H1 (cell line): Measurements from ENCODE around the gene YIPF3. TPM values are rescaled to one million over a fixed set of nuclear protein-coding genes. Genes with fewer than 3 reads are reported as not detected.
"Not testable (repeated sequence)": the region's sequence is repeated elsewhere in the genome, so short reads cannot be mapped to it uniquely, and the experiment has no call there.

ENCODE experiments used
- CTCF ChIA-PET: fragments of 300-600 bp; sonication (Branson Sonifier 250); formaldehyde crosslinking; loops from one replicate; lab custom pipeline; 2021; ENCODE audit not compliant: partially characterized antibody; lab: Charles Lee
- POLR2A ChIA-PET: fragments of 300-600 bp; sonication (Branson Sonifier 250); formaldehyde crosslinking; loops from one replicate; lab custom pipeline; 2021; ENCODE audit warnings: inconsistent platforms; ENCODE audit not compliant: partially characterized antibody; lab: Charles Lee
- DNase-seq, 2 experiments: peaks; one replicate each; pipeline versions ENCODE4 v3.0.0 to v3.0.0-alpha.2; 2010 to 2022; ENCODE audit warnings: low spot score in 2 of 2, low read depth in 1 of 2, mixed read lengths in 1 of 2
- FAIRE-seq: peaks from 2 replicates; lab custom pipeline; 2011; peaks lifted over from hg19 to GRCh38; lab: Jason Lieb, UNC
- H2AFZ ChIP-seq: 2 replicates; pipeline ENCODE4 v1.8.1; 2012; ENCODE audit warnings: low read length, inconsistent platforms
- H2AK5ac ChIP-seq: 2 replicates; pipeline ENCODE4 v1.6.1; 2013; ENCODE audit warnings: low read depth, low read length
- H2BK120ac ChIP-seq: replicated peaks from 2 replicates; pipeline ENCODE3; 2013; ENCODE audit warnings: low read depth, low read length, inconsistent platforms
- H2BK12ac ChIP-seq: 2 replicates; pipeline ENCODE4 v1.6.1; 2013; ENCODE audit warnings: low read depth, low read length
- H2BK15ac ChIP-seq: 2 replicates; pipeline ENCODE4 v1.6.1; 2013; ENCODE audit warnings: low read length
- H2BK20ac ChIP-seq: 2 replicates; pipeline ENCODE4 v1.6.1; 2013; ENCODE audit warnings: low read length
- H2BK5ac ChIP-seq: 2 replicates; pipeline ENCODE4 v1.6.1; 2013; ENCODE audit warnings: low read depth, low read length
- H3K14ac ChIP-seq: 2 replicates; pipeline ENCODE4 v1.6.1; 2013; ENCODE audit warnings: inconsistent platforms; ENCODE audit not compliant: insufficient read length
- H3K18ac ChIP-seq: 2 replicates; pipeline ENCODE4 v1.6.1; 2013; ENCODE audit warnings: low read length; ENCODE audit errors: extremely low read depth
- H3K23ac ChIP-seq: 2 replicates; pipeline ENCODE4 v1.6.1; 2013; ENCODE audit warnings: inconsistent platforms; ENCODE audit not compliant: insufficient read length
- H3K23me2 ChIP-seq: 2 replicates; pipeline ENCODE4 v1.6.1; 2013; ENCODE audit warnings: low read depth, low read length
- H3K27ac ChIP-seq: 2 replicates; pipeline ENCODE4 v1.6.1; 2011; ENCODE audit warnings: low read depth, low read length, inconsistent platforms
- H3K27me3 ChIP-seq, 4 experiments: replicated peaks in 1 of 4; 1 replicate in 1 of 4; 2 replicates in 3 of 4; pipeline versions ENCODE4 v1.6.1 to v1.8.1; 2011 to 2013; ENCODE audit warnings: low read length in 3 of 4, mild to moderate bottlenecking in 3 of 4, inconsistent platforms in 2 of 4, mixed read lengths in 2 of 4, moderate library complexity in 1 of 4; ENCODE audit not compliant: control insufficient read depth in 3 of 4, insufficient read depth in 3 of 4; ENCODE audit errors: extremely low read depth in 1 of 4
- H3K36me3 ChIP-seq, 4 experiments: 2 replicates each; pipeline versions ENCODE4 v1.6.1 to v1.8.1; 2011 to 2013; ENCODE audit warnings: mild to moderate bottlenecking in 4 of 4, low read length in 3 of 4, moderate library complexity in 2 of 4, control low read depth in 1 of 4, inconsistent platforms in 1 of 4; ENCODE audit not compliant: insufficient read depth in 4 of 4, control insufficient read depth in 2 of 4
- H3K4ac ChIP-seq: replicated peaks from 2 replicates; pipeline ENCODE3; 2013; ENCODE audit warnings: low read length, low read depth, mixed read lengths, inconsistent platforms; ENCODE audit not compliant: insufficient read length
- H3K4me1 ChIP-seq, 4 experiments: replicated peaks in 1 of 4; 1 replicate in 1 of 4; 2 replicates in 3 of 4; pipeline versions ENCODE4 v1.6.1 to v1.8.1; 2011 to 2013; ENCODE audit warnings: low read length in 3 of 4, inconsistent platforms in 2 of 4, mixed read lengths in 1 of 4; ENCODE audit not compliant: insufficient read depth in 4 of 4, control insufficient read depth in 3 of 4
- H3K4me2 ChIP-seq, 2 experiments: 2 replicates each; pipeline versions ENCODE4 v1.6.1 to v1.8.1; 2011 to 2013; ENCODE audit warnings: low read depth in 2 of 2, low read length in 2 of 2, control low read depth in 1 of 2, inconsistent platforms in 1 of 2, mild to moderate bottlenecking in 1 of 2; ENCODE audit not compliant: insufficient read depth in 1 of 2
- H3K4me3 ChIP-seq, 4 experiments: fragments of 200-600, 300-600 bp in 1 of 4; sonication (generic), shearing (Covaris generic), sonication (Bioruptor Twin) in 1 of 4; 2 replicates each; pipeline versions ENCODE4 v1.5.1 to v1.8.1; 2011 to 2016; ENCODE audit warnings: low read length in 4 of 4, low read depth in 3 of 4, control low read depth in 2 of 4, inconsistent platforms in 2 of 4, mild to moderate bottlenecking in 2 of 4, mixed read lengths in 1 of 4, moderate library complexity in 1 of 4; ENCODE audit not compliant: insufficient read depth in 2 of 4; ENCODE audit errors: extremely low read depth in 1 of 4
- H3K56ac ChIP-seq: replicated peaks from 2 replicates; pipeline ENCODE3; 2013; ENCODE audit warnings: low read depth, mild to moderate bottlenecking, mixed read lengths, low read length, inconsistent platforms; ENCODE audit not compliant: insufficient read length
- H3K79me1 ChIP-seq: 2 replicates; pipeline ENCODE4 v1.6.1; 2013; ENCODE audit warnings: low read depth, low read length, control low read depth
- H3K79me2 ChIP-seq, 2 experiments: 2 replicates each; pipeline versions ENCODE4 v1.6.1 to v1.8.1; 2012 to 2013; ENCODE audit warnings: low read length in 2 of 2, mild to moderate bottlenecking in 2 of 2, inconsistent platforms in 1 of 2; ENCODE audit not compliant: insufficient read depth in 2 of 2, control insufficient read depth in 1 of 2
- H3K9ac ChIP-seq, 4 experiments: replicated peaks in 1 of 4; 1 replicate in 1 of 4; 2 replicates in 3 of 4; pipeline versions ENCODE4 v1.6.1 to v1.8.1; 2011 to 2013; ENCODE audit warnings: low read depth in 3 of 4, low read length in 3 of 4, control low read depth in 2 of 4, mild to moderate bottlenecking in 2 of 4, moderate library complexity in 2 of 4, inconsistent platforms in 1 of 4; ENCODE audit errors: extremely low read depth in 1 of 4
- H3K9me3 ChIP-seq, 2 experiments: 2 replicates each; pipeline versions ENCODE4 v1.6.1 to v1.8.1; 2012 to 2013; ENCODE audit warnings: mild to moderate bottlenecking in 2 of 2, moderate library complexity in 2 of 2, control low read depth in 1 of 2, inconsistent platforms in 1 of 2, low read depth in 1 of 2, low read length in 1 of 2, mixed read lengths in 1 of 2; ENCODE audit not compliant: insufficient read depth in 2 of 2
- H4K20me1 ChIP-seq, 2 experiments: replicated peaks in 1 of 2; 2 replicates each; pipeline versions ENCODE3 to v1.8.1; 2011 to 2013; ENCODE audit warnings: inconsistent platforms in 2 of 2, low read length in 2 of 2, mild to moderate bottlenecking in 1 of 2; ENCODE audit not compliant: insufficient read depth in 2 of 2, control insufficient read depth in 1 of 2
- H4K5ac ChIP-seq: 2 replicates; pipeline ENCODE4 v1.6.1; 2013; ENCODE audit warnings: low read length, low read depth, mixed read lengths, inconsistent platforms; ENCODE audit not compliant: insufficient read length
- H4K8ac ChIP-seq: 2 replicates; pipeline ENCODE4 v1.8.0; 2013; ENCODE audit warnings: mild to moderate bottlenecking, moderate library complexity, low read length, inconsistent platforms; ENCODE audit not compliant: insufficient read depth; ENCODE audit errors: extremely low read depth
- H4K91ac ChIP-seq: replicated peaks from 2 replicates; pipeline ENCODE3; 2013; ENCODE audit warnings: low read length, mixed read lengths, inconsistent platforms; ENCODE audit not compliant: insufficient read length
- WGBS, 2 experiments: shearing (Covaris generic) in 1 of 2; methylation state at CpG; one replicate each; pipeline versions ENCODE4 v1.1.6 to v1.1.7; 2013 to 2015; ENCODE audit warnings: low lambda C conversion rate in 2 of 2, mixed read lengths in 2 of 2, inconsistent platforms in 1 of 2, low coverage in 1 of 2, missing lambda C conversion rate in 1 of 2; ENCODE audit not compliant: insufficient replicate concordance in 2 of 2, insufficient coverage in 1 of 2, insufficient read length in 1 of 2; ENCODE audit errors: extremely low coverage in 1 of 2, missing lambda C conversion rate in 1 of 2; 5-methylcytosine and 5-hydroxymethylcytosine counted together
- polyA plus RNA-seq, 7 experiments: library from polyadenylated mRNA; depleted of rRNA in 3 of 7; stranded (reverse) in 5 of 7; unstranded in 2 of 7; fragments of >200 nt in 5 of 7; fragments of 200-250 nt in 2 of 7; gene quantifications; 1 replicate in 5 of 7; 2 replicates in 1 of 7; 4 replicates in 1 of 7; pipeline versions ENCODE4 v1.2.1 to v1.2.3, GENCODE V29; 2011 to 2013; ENCODE audit warnings: missing spikeins in 2 of 7, mixed read lengths in 2 of 7
- total RNA-seq: library from RNA; stranded (reverse); fragmentation: NEBNext Ultra II Directional; extraction: Animal tissue kit (Norgen Biotek cat#: 25700); gene quantifications from 2 replicates; pipeline ENCODE4 v1.2.1, GENCODE V29; 2021

Gene YIPF3
- total and polyA plus RNA-seq, 2 of the 8 experiments (the other 6 are each of a cell fraction or from before 2014, with no cell fraction given) = 77.2 to 225 TPM

DNA sequence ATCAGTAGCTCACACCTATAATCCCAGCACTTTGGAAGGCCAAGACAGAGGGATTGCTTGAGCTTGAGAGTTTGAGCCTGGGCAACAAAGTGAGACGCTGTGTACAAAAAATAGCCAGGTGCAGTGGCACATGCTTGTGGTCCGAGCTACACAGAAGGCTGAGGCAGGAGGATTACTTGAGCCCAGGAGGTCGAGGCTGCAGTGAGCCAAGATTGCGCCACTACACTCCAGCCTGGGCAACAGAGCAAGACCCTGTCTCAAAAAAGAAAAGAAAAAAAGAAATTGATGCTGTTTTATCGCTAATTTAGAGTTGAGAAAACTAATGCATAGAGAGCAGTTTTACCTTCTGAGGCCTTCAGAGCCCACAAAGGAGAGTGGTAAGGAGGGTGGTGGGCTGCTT is 18.4 kb downstream of the YIPF3 start:
- 90% methylated on average over 5 of the region's 5 CpGs; no CpG with 5 or more reads in 1 of the 2 experiments for WGBS, 2 experiments
- H3K36me3 ChIP-seq = peaks cover 15 to 41% (median 31%) of the 10 kb centered on the region in 4 experiments; a peak in 7 of 8 replicates
- not testable (repeated sequence) for H3K18ac ChIP-seq, FAIRE-seq, H3K9ac ChIP-seq, H4K5ac ChIP-seq, H3K56ac ChIP-seq, H4K91ac ChIP-seq, H2AK5ac ChIP-seq, H3K4me3 ChIP-seq, H3K4ac ChIP-seq, H3K9me3 ChIP-seq, H2BK5ac ChIP-seq, H3K4me2 ChIP-seq, H3K14ac ChIP-seq, H3K23me2 ChIP-seq, H4K8ac ChIP-seq, H3K23ac ChIP-seq, H2AFZ ChIP-seq, DNase-seq, H2BK15ac ChIP-seq, H3K27ac ChIP-seq, H3K27me3 ChIP-seq, H2BK20ac ChIP-seq, H2BK12ac ChIP-seq, H2BK120ac ChIP-seq
- peaks cover 4 to 12% (median 7%) of the 10 kb centered on the region in 4 experiments for H3K4me1 ChIP-seq
- peaks cover 6 to 15% of the 10 kb centered on the region in 2 experiments for H4K20me1 ChIP-seq
- CTCF ChIA-PET = interaction anchor here (0.6 to 32.9 kb wide), 13 partner anchors 2 to 816 kb away, joined by 3 to 536 read pairs (median 4); partner anchors contain the start of genes DLK2, LRRC73 and TJAP1
- H3K79me1 ChIP-seq = peaks cover 10% of the 10 kb centered on the region; the same call in 1 of the 2 replicates
- POLR2A ChIA-PET = interaction anchor here (0.8 to 2.4 kb wide), 5 partner anchors 9 to 60 kb away, joined by 3 to 9 read pairs (median 5); partner anchors contain the start of genes DLK2 and LRRC73
- H3K79me2 ChIP-seq = peaks cover 4 to 23% of the 10 kb centered on the region in 2 experiments; a peak in 3 of 4 replicates
